Mucosa of stomach (tissue), 1 donor: Measurements from ENCODE around the gene FLYWCH2.
"Not testable (repeated sequence)": the region's sequence is repeated elsewhere in the genome, so short reads cannot be mapped to it uniquely, and the experiment has no call there.

Source experiments
- H3K27me3 ChIP-seq: one replicate; pipeline ENCODE4 v1.7.0; 2013; ENCODE audit warnings: mild to moderate bottlenecking, low read length; ENCODE audit not compliant: control insufficient read depth, insufficient read depth
- H3K36me3 ChIP-seq: one replicate; pipeline ENCODE4 v1.7.0; 2013; ENCODE audit warnings: low read length; ENCODE audit not compliant: control insufficient read depth, insufficient read depth
- H3K4me1 ChIP-seq: one replicate; pipeline ENCODE4 v1.7.0; 2013; ENCODE audit warnings: mild to moderate bottlenecking, low read length; ENCODE audit not compliant: control insufficient read depth, insufficient read depth
- H3K4me3 ChIP-seq: one replicate; pipeline ENCODE4 v1.7.0; 2013; ENCODE audit warnings: low read length
- H3K9ac ChIP-seq: one replicate; pipeline ENCODE4 v1.7.0; 2013; ENCODE audit warnings: mild to moderate bottlenecking, low read length, moderate library complexity
- H3K9me3 ChIP-seq: one replicate; pipeline ENCODE4 v1.7.0; 2013; ENCODE audit warnings: mild to moderate bottlenecking, low read length, moderate library complexity; ENCODE audit not compliant: control insufficient read depth
- donor health status: Pancreatic carcinoma.

Gene FLYWCH2

DNA sequence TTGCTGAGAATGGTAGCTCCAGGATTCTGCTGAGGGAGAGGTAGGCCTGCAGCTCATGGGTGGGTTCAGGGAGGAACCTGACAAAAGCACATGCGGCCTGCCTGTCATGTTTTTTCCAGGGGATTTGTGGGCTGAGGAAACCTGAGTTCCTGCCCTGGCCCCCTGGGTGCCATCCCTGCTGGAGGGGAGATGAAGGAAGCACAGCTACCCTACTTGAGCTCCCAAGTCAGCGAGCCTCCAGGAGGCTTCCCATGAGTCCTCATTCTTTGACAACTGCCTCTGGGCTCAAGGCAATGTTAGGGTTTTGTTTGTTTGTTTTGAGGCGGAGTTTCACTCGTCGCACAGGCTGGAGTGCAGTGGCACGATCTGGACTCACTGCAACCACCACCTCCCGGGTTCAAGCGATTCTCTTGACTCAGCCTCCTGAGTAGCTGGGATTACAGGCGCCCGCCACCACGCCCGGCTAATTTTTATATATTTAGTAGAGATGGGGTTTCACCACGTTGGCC is 16.6 kb downstream of the FLYWCH2 start:
- Histone ChIP-seq H3K9ac (no peak overlapping the region), H3K4me1 (peaks cover 6% of the 10 kb centered on the region), H3K36me3 (no peaks in the 10 kb centered on the region), H3K9me3 (no peaks in the 10 kb centered on the region), H3K27me3 (no peaks in the 10 kb centered on the region), H3K4me3 (no peak overlapping the region)

DNA sequence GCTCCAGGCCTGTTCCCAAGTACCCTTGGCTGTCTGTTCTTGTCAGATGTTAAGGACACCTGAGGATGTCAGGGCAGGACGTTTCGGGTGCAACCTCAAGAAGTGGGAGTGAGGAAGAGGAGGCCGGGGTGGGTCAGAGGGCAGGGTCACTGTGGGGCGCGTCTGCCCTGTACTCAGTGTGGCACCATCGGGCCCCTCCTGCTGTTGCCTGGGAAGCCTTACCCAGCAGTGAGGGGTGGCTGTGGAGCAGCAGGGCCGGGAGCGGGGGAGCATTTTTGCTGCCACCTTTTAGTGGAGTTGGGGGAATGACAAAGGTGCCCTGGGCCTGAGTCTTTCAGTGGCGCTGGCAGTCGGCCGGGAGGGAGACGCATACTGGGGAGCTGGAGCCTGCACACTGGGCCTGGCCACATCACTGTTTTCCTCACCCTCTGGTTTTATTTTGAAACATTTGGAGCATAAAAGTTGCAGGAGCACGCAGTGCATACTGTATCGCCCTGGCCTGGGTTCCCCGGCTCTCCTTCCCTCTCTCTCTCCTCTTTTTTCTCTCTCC is 17.6 kb downstream of the FLYWCH2 start:
- no peaks in the 10 kb centered on the region for H3K36me3 ChIP-seq

DNA sequence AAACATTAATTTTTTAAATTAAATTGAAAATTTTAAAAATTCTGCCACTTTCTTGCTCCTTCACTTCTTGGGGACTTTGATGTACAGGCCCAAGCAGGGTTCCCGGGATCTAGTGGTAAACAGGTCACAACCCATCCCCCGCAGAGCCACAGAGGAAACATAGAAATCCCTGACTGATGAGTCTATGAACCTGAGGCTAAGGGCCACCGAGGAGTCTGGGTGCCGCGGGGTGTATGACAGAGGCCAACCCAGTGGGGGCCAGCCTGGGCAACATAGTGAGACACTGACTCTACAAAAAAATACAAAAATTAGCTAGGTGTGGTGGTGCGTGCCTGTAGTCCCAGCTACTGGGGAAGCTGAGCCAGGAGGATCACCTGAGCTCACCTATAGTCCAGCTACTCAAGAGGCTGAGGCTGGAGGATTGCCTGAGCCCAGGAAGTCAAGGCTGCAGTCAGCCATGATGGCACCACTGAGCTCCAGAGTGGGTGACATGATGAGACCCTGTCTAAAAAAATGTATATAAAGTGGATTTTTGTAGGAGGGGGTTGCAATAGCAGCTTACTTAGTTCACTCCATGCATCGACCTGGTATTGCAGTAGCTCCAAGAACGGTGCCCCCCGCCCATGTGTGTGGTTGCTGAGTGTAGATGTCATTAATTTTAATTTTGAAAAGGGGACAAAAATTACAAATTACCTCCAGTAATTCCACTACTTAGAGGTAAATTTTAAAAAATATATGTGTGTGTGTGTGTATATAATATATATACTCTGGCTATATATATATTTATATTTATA is 19.5 kb downstream of the FLYWCH2 start:
- Histone ChIP-seq H3K4me1 (peaks cover 13% of the 10 kb centered on the region), H3K9me3 (no peaks in the 10 kb centered on the region), H3K9ac (no peak overlapping the region), H3K36me3 (no peaks in the 10 kb centered on the region), H3K27me3 (no peaks in the 10 kb centered on the region), H3K4me3 (no peak overlapping the region)

More for the DNA sequence above, 17.6 kb downstream of the FLYWCH2 start:
- Histone ChIP-seq H3K4me1 (peaks cover 6% of the 10 kb centered on the region), H3K9ac (no peak overlapping the region), H3K27me3 (no peaks in the 10 kb centered on the region), H3K9me3 (no peaks in the 10 kb centered on the region), H3K4me3 (no peak overlapping the region)

DNA sequence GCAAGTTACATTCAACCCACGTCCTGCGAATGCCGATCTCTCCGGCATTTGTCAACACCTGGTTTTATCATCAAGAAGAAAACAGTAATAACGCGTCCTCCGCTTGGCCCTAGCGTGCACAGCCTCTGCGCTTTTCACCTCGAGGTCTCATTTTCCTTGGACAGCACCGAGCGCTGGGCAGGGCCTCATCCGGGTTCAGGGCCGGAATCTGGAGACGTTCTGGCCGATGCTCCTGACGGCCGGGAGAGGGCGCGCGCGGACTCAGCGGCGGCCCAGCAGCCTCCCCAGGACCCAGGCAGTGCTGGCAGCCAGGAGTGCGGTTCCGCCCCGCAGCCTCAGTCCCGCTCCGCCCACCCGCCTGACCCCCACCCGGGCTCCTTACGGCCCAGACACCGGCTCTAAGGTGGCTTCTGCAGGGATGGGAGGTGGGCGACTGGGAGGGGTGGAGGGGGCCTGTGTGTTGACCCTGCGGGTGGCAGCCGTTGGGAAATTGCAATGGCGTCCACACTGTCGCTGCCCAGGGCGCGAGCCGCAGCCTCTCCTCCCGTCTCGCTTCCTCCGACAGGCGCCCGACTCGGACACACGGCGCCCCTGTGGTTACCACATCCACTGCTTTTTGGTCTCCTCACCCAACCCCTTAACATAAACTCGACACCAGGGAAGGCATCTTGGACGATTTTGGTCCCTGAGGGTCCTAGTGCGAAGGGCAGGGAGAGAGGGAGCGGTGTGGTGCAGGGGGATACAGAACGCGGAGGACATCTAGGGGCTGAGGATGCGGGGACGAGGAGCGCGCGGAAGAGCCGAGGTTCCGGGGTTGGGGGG is 21.3 kb downstream of the FLYWCH2 start:
- Histone ChIP-seq H3K27me3 (no peaks in the 10 kb centered on the region), H3K9me3 (no peaks in the 10 kb centered on the region), H3K9ac (peak overlapping the region; percentile 96), H3K4me3 (peak overlapping the region; percentile 80), H3K36me3 (no peaks in the 10 kb centered on the region), H3K4me1 (peaks cover 13% of the 10 kb centered on the region)

DNA sequence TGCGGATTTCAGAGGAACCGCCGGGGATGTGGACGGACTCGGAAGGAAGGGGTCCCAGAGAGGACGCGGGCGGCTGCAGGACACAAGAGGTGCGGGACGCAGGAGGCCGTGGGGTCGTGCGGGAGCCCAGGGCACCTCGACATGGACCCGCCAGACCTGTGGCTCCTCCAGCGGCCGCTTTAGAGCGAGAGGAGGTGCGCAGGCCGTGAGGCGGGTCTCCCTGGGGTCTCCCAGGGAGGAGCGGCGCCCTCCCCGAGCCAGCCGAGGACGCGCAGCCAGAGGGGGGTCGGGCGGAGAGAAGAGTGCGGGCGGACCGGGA is 21.9 kb downstream of the FLYWCH2 start:
- peaks cover 13% of the 10 kb centered on the region for H3K4me1 ChIP-seq
- H3K9me3 ChIP-seq = no peaks in the 10 kb centered on the region
- H3K27me3 ChIP-seq = no peaks in the 10 kb centered on the region
- peak overlapping the region; percentile 96 for H3K9ac ChIP-seq
- peak overlapping the region; percentile 80 for H3K4me3 ChIP-seq
- H3K36me3 ChIP-seq = no peaks in the 10 kb centered on the region

DNA sequence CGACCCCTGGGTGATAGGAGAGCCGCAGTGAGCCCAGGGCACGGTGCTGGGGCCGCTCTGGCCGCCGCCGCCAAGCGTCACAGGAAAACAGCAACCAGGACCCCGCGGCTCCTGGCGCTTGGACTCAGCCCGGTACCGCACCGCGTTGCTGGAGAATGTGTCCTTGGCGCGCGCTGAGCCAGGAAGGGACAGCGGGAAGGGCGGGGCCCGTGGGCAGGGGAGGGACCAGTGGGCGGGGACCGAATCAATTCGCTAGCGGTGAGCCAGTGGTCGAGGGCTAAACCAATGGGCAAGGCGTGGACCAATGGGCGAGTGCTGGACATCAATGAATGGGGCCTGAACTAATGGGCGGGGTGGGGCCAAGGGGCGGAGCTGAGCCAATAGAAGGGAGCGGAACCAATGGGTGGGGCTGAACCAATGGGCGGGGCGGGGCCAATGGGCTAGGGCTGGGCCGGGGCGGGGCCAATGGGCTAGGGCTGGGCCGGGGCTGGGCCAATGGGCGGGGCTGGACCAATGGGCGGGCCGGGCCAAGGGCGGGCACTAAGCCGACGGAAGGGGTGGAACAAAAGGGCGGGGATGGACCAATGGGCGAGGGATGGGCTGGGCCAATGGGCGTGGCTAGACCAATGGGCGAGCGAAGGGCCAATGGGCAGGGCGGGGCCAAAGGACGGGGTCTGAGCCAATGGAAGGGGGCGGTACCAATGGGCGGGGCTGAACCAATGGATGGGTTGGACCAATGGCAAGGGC is 22.4 kb downstream of the FLYWCH2 start:
- Histone ChIP-seq H3K9me3 (no peaks in the 10 kb centered on the region), H3K27me3 (no peaks in the 10 kb centered on the region), H3K36me3 (no peaks in the 10 kb centered on the region), H3K9ac (peak overlapping the region; percentile 96), H3K4me3 (peak overlapping the region; percentile 80), H3K4me1 (peaks cover 13% of the 10 kb centered on the region)

DNA sequence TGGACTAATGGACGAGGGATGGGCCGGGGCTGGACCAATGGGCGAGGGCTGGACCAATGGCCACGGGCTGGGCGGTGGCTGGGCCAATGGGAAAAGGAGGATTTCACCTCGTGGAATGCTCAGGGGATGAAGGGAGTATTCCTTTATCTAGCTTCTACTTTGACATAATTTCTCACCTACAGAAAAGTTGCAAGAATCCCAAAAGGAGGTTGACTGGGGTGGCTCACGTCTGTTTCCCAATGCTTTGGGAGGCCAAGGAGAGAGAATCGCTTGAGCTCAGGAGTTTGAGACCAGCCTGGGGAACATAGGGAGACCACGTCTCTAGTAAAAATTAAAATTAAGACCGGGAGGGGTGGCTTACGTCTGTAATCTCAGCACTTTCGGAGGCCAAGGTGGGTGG is 23.0 kb downstream of the FLYWCH2 start:
- no peak overlapping the region for H3K4me3 ChIP-seq

DNA sequence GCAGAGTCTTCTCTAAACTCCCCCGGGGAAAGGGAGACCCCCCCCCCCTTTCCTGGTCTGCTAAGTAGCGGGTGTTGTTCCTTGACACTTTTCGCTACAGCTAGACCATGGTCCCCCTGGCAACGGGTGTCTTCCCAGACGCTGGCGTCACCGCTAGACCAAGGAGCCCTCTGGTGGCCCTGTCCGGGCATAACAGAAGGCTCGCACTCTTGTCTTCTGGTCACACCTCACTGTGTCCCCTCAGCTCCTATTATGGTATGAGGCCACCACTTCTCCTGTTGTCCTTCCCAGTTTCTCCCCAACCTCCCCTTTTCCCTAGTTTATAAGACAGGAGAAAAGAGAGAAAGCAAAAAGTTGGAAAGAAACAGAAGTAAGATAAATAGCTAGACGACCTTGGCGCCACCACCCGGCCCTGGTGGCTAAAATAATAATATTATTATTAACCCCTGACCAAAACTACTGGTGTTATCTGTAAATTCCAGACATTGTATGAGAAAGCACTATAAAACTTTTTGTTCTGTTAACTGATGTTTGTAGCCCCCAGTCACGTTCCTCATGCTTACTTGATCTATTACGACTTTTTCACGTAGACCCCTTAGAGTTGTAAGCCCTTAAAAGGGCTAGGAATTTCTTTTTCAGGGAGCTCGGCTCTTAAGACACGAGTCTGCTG is 24.2 kb downstream of the FLYWCH2 start:
- H3K36me3 ChIP-seq, H3K27me3 ChIP-seq, H3K9me3 ChIP-seq, H3K9ac ChIP-seq, H3K4me3 ChIP-seq: not testable (repeated sequence)
- H3K4me1 ChIP-seq = peaks cover 18% of the 10 kb centered on the region

More for the DNA sequence above, 23.0 kb downstream of the FLYWCH2 start:
- Histone ChIP-seq H3K36me3 (no peaks in the 10 kb centered on the region), H3K9me3 (no peaks in the 10 kb centered on the region), H3K9ac (no peak overlapping the region), H3K27me3 (no peaks in the 10 kb centered on the region), H3K4me1 (peaks cover 13% of the 10 kb centered on the region)

DNA sequence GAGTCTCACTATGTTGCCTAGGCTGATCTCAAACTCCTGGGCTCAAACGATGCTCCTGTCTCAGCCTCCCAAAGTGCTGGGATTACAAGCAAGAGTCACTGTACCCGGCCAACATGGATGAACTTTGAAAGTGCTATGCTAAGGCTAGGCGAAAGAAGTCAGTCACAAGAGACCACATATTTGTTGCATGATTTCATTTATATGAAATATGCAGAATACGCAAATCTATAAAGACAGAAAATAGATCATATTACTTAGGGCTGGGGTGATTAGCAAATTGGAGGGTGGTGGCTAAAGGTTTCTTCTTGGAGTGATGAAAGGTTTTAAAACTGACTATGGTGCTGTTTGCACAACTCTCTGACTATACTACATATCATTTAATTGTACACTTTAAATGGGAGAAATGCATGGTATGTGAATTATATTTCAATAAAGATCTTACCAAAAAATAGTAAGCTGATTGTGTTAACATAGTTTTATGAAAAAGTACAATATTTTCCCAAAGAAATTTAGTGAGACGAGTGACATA is 27.5 kb downstream of the FLYWCH2 start:
- peaks cover 22% of the 10 kb centered on the region for H3K4me1 ChIP-seq
- no peak overlapping the region for H3K9ac ChIP-seq
- H3K4me3 ChIP-seq = no peak overlapping the region
- H3K36me3 ChIP-seq = no peaks in the 10 kb centered on the region
- H3K27me3 ChIP-seq = no peaks in the 10 kb centered on the region
- no peaks in the 10 kb centered on the region for H3K9me3 ChIP-seq

DNA sequence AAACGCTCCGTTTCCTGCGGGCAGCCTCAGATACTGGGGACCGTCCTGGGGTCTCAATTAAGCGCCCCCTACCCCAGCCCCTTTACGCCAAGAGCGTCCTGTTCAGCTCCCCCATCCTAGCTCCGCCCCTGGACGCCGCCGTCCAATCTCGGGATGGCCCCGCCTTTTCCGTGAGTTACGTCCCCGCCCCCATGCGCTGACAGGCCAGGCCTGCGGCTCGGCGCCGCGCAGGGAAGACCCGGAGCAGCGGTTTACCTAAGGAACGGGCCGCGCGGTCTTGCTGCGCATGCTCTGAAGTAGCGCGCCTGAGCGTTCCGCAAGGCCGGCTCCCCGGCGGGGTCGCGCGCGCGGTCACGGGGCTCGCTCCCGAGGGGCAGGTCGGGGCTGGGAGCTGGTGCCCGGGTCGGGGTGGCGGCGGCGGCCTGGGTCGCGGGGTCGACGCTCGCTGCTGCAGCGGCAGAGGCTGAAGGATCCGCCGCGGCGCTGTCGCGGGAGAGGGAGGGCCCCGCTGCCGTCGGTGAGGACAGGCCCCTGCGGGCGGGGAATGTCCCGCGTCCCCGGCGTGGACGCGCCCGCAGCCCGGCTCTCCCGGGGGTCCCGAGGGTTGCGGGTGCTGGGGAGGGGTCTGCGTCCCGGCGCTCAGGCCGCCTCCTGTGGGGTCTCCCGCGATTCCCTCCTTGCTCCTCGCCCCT is 28.8 kb downstream of the FLYWCH2 start, which contains the start of gene FLYWCH1:
TSS of gene FLYWCH1 (plus strand) at position 294 of the 692 bp plus-strand sequence. CDS start 17,755 bp downstream, outside the sequence.
- Histone ChIP-seq H3K4me3 (peak within 1 kb of the TSS; percentile 41), H3K9me3 (no peaks in the 10 kb centered on the region), H3K4me1 (peaks cover 15% of the 10 kb centered on the region), H3K9ac (peak within 1 kb of the TSS; percentile 58), H3K36me3 (no peaks in the 10 kb centered on the region), H3K27me3 (no peaks in the 10 kb centered on the region)
